Left lung (tissue), 10 donors: ENCODE data around the gene THPO. TPM values are rescaled to one million over a fixed set of nuclear protein-coding genes. Genes with fewer than 3 reads are reported as not detected.

ENCODE experiments used
- ATAC-seq: fragments of 200-7000 bp; cut with Tn5 transposase; one replicate; pipeline ENCODE4 v1.9.1; 2020; ENCODE audit warnings: moderate library complexity
- DNase-seq, 4 donors: peaks; one replicate each; pipeline ENCODE4 v3.0.0-alpha.2; 2013 to 2020
- H3K27ac ChIP-seq, 2 donors: fragments of 200-600 bp; sonication (generic) in 1 of 2; one replicate each; pipeline versions ENCODE4 v1.5.0 to v1.8.0; 2020 to 2021
- H3K27me3 ChIP-seq, 2 donors: fragments of 200-600 bp; sonication (generic) in 1 of 2; one replicate each; pipeline versions ENCODE4 v1.5.0 to v1.8.0; 2020 to 2021
- H3K36me3 ChIP-seq, 2 donors: fragments of 200-600 bp; sonication (generic) in 1 of 2; one replicate each; pipeline versions ENCODE4 v1.5.0 to v1.8.0; 2020 to 2021
- H3K4me1 ChIP-seq, 2 donors: fragments of 200-600 bp; one replicate each; pipeline ENCODE4 v1.8.0; 2021
- H3K4me3 ChIP-seq, 2 donors: fragments of 200-600 bp; sonication (generic) in 1 of 2; one replicate each; pipeline versions ENCODE4 v1.5.0 to v1.8.0; 2020 to 2021; ENCODE audit warnings: mild to moderate bottlenecking in 1 of 2
- H3K9me3 ChIP-seq, 2 donors: fragments of 200-600 bp; sonication (generic) in 1 of 2; one replicate each; pipeline versions ENCODE4 v1.5.0 to v1.8.0; 2020 to 2021
- intact Hi-C, 2 donors: fragments of 100-400 bp; cut with DNase I; formaldehyde crosslinking; loops; one replicate each; pipeline versions ENCODE4 v1.11.2 to v1.14.2; 2022
- polyA plus RNA-seq, 6 donors: library from polyadenylated mRNA; unstranded; fragments of 120-200 nt; gene quantifications; one replicate each; pipeline ENCODE4 v1.2.1, GENCODE V29; 2013; ENCODE audit not compliant: insufficient read length in 6 of 6
- total RNA-seq, 2 donors: library from RNA; stranded (reverse); fragmentation: NEBNext Ultra II Directional; extraction: Animal tissue kit (Norgen Biotek cat#: 25700); gene quantifications; one replicate each; pipeline ENCODE4 v1.2.1, GENCODE V29; 2021
- TF ChIP-seq, protein P1 (sequence below), 2 donors: fragments of 200-600 bp; sonication (generic) in 1 of 2; IDR thresholded peaks; one replicate each; pipeline versions ENCODE4 v1.5.0 to v1.8.0; 2021; ENCODE audit warnings: antibody characterized with exemption in 2 of 2
- donor health status: DM: no; HTN: yes; CAD: no.
- donor health status: DM: no; HTN: no; CAD: no.

Gene THPO
- total and polyA plus RNA-seq, 8 donors = 0.23 to 2.3 (median 1.8) TPM

DNA sequence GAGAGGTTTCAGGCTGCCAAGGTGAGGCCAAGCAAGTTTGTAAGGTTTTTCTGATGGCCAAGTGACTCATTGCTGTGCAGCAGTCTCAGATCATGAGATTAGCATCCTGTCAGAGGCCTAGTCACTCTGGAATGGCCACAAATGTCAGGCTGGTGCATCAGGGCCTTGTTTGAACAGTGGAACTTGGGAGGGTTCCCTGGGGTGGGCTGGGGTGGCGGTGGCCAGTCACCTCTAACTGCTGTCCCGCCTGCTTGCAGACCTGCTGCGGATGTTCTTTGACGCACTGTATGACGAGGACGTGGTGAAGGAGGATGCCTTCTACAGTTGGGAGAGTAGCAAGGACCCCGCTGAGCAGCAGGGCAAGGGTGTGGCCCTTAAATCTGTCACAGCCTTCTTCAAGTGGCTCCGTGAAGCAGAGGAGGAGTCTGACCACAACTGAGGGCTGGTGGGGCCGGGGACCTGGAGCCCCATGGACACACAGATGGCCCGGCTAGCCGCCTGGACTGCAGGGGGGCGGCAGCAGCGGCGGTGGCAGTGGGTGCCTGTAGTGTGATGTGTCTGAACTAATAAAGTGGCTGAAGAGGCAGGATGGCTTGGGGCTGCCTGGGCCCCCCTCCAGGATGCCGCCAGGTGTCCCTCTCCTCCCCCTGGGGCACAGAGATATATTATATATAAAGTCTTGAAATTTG, 43.4 kb downstream of the THPO start:
- peaks cover 19 to 65% of the 10 kb centered on the region in 2 donors for H3K4me1 ChIP-seq
- no peak overlapping the region for H3K4me3 ChIP-seq
- DNase-seq (peak in 1 of 4 donors; percentile 40), ATAC-seq (no peak)
- H3K9me3 ChIP-seq = no peaks in the 10 kb centered on the region
- H3K27me3 ChIP-seq = no peaks in the 10 kb centered on the region
- peaks cover 18 to 58% of the 10 kb centered on the region in 2 donors for H3K36me3 ChIP-seq
- peak overlapping the region; percentile 89 to 90 for H3K27ac ChIP-seq
- intact Hi-C loops = no loop called here
- TF ChIP-seq, protein P1, sequence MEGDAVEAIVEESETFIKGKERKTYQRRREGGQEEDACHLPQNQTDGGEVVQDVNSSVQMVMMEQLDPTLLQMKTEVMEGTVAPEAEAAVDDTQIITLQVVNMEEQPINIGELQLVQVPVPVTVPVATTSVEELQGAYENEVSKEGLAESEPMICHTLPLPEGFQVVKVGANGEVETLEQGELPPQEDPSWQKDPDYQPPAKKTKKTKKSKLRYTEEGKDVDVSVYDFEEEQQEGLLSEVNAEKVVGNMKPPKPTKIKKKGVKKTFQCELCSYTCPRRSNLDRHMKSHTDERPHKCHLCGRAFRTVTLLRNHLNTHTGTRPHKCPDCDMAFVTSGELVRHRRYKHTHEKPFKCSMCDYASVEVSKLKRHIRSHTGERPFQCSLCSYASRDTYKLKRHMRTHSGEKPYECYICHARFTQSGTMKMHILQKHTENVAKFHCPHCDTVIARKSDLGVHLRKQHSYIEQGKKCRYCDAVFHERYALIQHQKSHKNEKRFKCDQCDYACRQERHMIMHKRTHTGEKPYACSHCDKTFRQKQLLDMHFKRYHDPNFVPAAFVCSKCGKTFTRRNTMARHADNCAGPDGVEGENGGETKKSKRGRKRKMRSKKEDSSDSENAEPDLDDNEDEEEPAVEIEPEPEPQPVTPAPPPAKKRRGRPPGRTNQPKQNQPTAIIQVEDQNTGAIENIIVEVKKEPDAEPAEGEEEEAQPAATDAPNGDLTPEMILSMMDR (IDR thresholded peaks at IDR 0.05) = no peak

DNA sequence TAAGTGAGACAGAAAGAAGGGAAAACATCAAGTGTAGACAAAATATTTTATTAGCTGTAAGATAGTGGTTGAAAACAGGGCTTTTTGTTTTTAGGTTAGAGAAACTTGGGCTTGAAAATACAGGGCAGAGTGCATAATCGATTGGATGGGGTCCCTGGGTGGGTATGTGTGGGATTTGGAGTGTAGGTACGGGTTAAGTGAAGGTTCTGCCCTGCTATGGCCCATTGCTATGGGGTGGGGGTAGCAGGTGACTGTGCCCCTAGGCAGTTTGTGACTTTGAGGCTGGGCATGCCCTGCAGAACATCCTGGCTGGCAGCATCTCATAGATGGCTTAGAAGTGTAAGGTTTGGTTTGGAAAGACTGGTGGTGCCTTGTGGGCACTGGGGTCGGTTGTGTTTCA, 44.3 kb downstream of the THPO start:
- ATAC-seq = no peak
- DNase-seq = no peak
- Histone ChIP-seq H3K27me3 (no peaks in the 10 kb centered on the region), H3K4me3 (no peak overlapping the region), H3K4me1 (peaks cover 19 to 61% of the 10 kb centered on the region in 2 donors), H3K27ac (peak overlapping the region in 1 of 2 donors; percentile 9), H3K36me3 (peaks cover 22 to 67% of the 10 kb centered on the region in 2 donors), H3K9me3 (no peaks in the 10 kb centered on the region)
- TF ChIP-seq, protein P1 (IDR thresholded peaks at IDR 0.05) = no peak
- intact Hi-C loops = no loop called here

DNA sequence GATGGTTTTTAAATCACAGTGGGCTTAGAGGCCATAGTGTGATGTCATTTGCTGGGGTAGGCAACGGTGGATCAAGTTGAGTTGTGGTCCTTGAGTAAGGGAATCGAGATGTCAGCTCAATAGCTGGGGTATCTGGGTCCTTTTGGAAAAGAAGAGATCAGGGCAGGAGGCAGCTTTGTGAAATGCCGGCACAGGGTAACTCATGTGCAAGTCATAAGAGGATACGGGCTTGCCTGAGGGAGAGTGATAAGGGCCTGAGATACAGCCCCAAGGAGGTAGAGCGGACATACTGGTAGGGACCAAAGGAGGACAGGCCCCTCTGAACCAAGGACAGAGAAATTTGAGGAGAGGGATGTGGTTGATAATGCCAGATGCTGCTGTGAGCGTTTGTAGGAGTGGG, 44.8 kb downstream of the THPO start:
- intact Hi-C loops = no loop called here
- no peaks in the 10 kb centered on the region for H3K9me3 ChIP-seq
- peaks cover 17 to 56% of the 10 kb centered on the region in 2 donors for H3K4me1 ChIP-seq
- TF ChIP-seq, protein P1 (IDR thresholded peaks at IDR 0.05) = no peak
- H3K27ac ChIP-seq = peak overlapping the region in 1 of 2 donors; percentile 9
- ATAC-seq = no peak
- peaks cover 26 to 73% of the 10 kb centered on the region in 2 donors for H3K36me3 ChIP-seq
- H3K27me3 ChIP-seq = no peaks in the 10 kb centered on the region
- H3K4me3 ChIP-seq = no peak overlapping the region
- DNase-seq = no peak

DNA sequence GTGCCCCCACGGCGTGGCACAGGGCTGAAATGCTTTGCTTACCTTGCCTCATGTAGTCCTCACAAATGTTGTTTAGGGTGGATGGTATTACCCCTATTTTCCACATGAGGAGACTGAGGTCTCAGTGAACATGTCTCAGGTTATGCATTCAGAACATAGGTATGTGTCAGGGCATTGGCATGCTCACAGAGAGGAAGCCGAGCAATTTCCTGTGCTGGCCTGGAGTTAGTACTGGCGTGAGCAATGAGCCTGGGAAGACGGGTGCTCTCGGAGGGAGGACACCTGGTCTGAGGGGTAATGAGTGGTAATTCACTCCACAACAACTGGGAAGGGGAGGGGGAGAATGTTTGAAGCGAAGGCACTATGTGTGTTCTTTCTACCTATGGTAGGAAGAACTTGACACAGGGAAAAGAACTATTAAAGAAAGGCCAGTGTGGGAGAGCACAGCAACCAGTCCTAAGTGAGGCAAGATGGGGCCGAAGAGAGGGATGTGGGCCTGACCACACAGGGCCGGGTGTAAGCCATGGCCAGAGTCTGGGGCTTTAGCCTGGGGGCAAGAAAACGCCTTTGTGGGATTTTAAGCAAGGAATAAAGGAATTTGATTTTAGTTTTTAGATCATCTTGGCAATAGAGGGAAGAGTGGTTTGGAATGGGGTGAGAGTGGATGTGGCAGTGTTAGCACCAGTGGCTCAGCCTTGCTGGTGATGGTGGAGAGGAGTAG, 45.5 kb downstream of the THPO start:
- TF ChIP-seq, protein P1 (IDR thresholded peaks at IDR 0.05) = no peak
- Histone ChIP-seq H3K36me3 (peaks cover 29 to 79% of the 10 kb centered on the region in 2 donors), H3K27ac (peak overlapping the region in 1 of 2 donors; percentile 9), H3K9me3 (no peaks in the 10 kb centered on the region), H3K27me3 (no peaks in the 10 kb centered on the region), H3K4me1 (peaks cover 14 to 50% of the 10 kb centered on the region in 2 donors), H3K4me3 (no peak overlapping the region)
- intact Hi-C loops = no loop called here
- ATAC-seq (no peak), DNase-seq (peak in 1 of 4 donors; percentile 24)

DNA sequence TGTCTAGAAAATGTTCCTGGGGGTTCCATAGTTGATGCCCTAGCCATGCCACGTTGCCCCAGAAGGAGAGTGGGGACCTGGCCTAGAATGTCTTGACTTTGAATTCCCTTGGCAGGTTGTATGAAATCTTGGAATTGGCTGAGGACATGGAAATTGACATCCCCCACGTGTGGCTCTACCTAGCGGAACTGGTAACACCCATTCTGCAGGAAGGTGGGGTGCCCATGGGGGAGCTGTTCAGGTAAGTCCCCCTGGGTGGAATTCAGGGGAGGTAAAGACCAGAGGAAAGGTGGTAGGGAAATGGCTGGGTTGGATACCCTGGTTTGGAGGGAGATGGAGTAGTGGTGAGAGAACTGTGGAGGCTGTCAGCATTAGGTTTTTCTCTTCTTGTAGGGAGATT, 49.5 kb downstream of the THPO start:
- DNase-seq (no peak), ATAC-seq (no peak)
- Histone ChIP-seq H3K4me3 (no peak overlapping the region), H3K27me3 (no peaks in the 10 kb centered on the region), H3K4me1 (peaks cover 0 to 15% of the 10 kb centered on the region in 2 donors), H3K36me3 (peaks cover 29 to 100% of the 10 kb centered on the region in 2 donors), H3K9me3 (no peaks in the 10 kb centered on the region), H3K27ac (no peak overlapping the region)
- intact Hi-C loops = no loop called here
- TF ChIP-seq, protein P1 (IDR thresholded peaks at IDR 0.05) = no peak
